PC-9 (cell line): ENCODE measurements around the gene B3GNT3. TPM values are rescaled to one million over a fixed set of nuclear protein-coding genes. Genes with fewer than 3 reads are reported as not detected.
"Not testable (repeated sequence)": the region's sequence is repeated elsewhere in the genome, so short reads cannot be mapped to it uniquely, and the experiment has no call there.

Experiments
- BruUV-seq: library from RNA; stranded (reverse); fragments of 400-500 nt; replicated peaks from 2 replicates; lab custom pipeline; 2021; lab: Mats Ljungman, UMichigan
- CTCF ChIA-PET: fragments of 300-600 bp; sonication (Branson Sonifier 250); formaldehyde crosslinking; loops from one replicate; lab custom pipeline; 2022; ENCODE audit warnings: antibody characterized with exemption; lab: Charles Lee
- POLR2A ChIA-PET: fragments of 300-600 bp; sonication (Branson Sonifier 250); formaldehyde crosslinking; loops from one replicate; lab custom pipeline; 2022; ENCODE audit warnings: antibody characterized with exemption; ENCODE audit not compliant: unreplicated experiment; lab: Charles Lee
- DNase-seq, 2 experiments: peaks; one replicate each; pipeline versions ENCODE4 v3.0.0 to v3.0.0-alpha.2; 2015 to 2022; ENCODE audit warnings: mixed read lengths in 1 of 2
- H2AFZ ChIP-seq: fragments of 200-600 bp; sonication (generic); 2 replicates; pipeline ENCODE4 v1.8.1; 2017; ENCODE audit warnings: antibody characterized with exemption
- H3F3A ChIP-seq: fragments of 200-600 bp; sonication (generic); 2 replicates; pipeline ENCODE4 v1.8.1; 2017; ENCODE audit warnings: antibody characterized with exemption, mild to moderate bottlenecking, low read depth; ENCODE audit not compliant: insufficient read depth
- H3K27ac ChIP-seq: fragments of 200-600 bp; sonication (generic); 2 replicates; pipeline ENCODE4 v1.6.1; 2016; ENCODE audit warnings: mixed run types
- H3K27me3 ChIP-seq: fragments of 200-600 bp; sonication (generic); 2 replicates; pipeline ENCODE4 v1.6.1; 2016; ENCODE audit warnings: low read depth, mixed run types; ENCODE audit not compliant: insufficient read depth
- H3K36me3 ChIP-seq: fragments of 200-600 bp; sonication (generic); 2 replicates; pipeline ENCODE4 v1.6.1; 2016; ENCODE audit warnings: low read depth, mixed run types
- H3K4me1 ChIP-seq: fragments of 200-600 bp; sonication (generic); replicated peaks from 2 replicates; pipeline ENCODE4 v1.6.1; 2016; ENCODE audit warnings: mixed run types; ENCODE audit not compliant: insufficient read depth
- H3K4me2 ChIP-seq: fragments of 200-600 bp; sonication (generic); 2 replicates; pipeline ENCODE4 v1.6.1; 2017; ENCODE audit warnings: mixed run types
- H3K4me3 ChIP-seq: fragments of 200-600 bp; sonication (generic); 2 replicates; pipeline ENCODE4 v1.6.1; 2016; ENCODE audit warnings: mixed run types
- H3K79me2 ChIP-seq: fragments of 200-600 bp; sonication (generic); 2 replicates; pipeline ENCODE4 v1.6.1; 2017; ENCODE audit warnings: low read depth, mixed run types
- H3K9me2 ChIP-seq: fragments of 200-600 bp; sonication (generic); 2 replicates; pipeline ENCODE4 v1.8.1; 2017; ENCODE audit warnings: mild to moderate bottlenecking; ENCODE audit not compliant: insufficient read depth
- H3K9me3 ChIP-seq: fragments of 200-600 bp; sonication (generic); 2 replicates; pipeline ENCODE4 v1.8.1; 2016; ENCODE audit warnings: low read depth; ENCODE audit not compliant: insufficient read depth
- H4K20me1 ChIP-seq: fragments of 200-600 bp; sonication (generic); 2 replicates; pipeline ENCODE4 v1.8.1; 2017; ENCODE audit not compliant: insufficient read depth
- EZH2 ChIP-seq: fragments of 200-600 bp; sonication (generic); IDR thresholded peaks from 2 replicates; pipeline ENCODE4 v1.8.0; 2017; ENCODE audit warnings: antibody characterized with exemption, low read depth
- intact Hi-C: fragments of 100-400 bp; cut with micrococcal nuclease; formaldehyde crosslinking; loops from one replicate; pipeline ENCODE4 v1.10.0; 2022; ENCODE audit not compliant: unreplicated experiment
- total RNA-seq: library from RNA; stranded (reverse); gene quantifications from 2 replicates; pipeline ENCODE4 v1.2.3, GENCODE V29; 2021
- TF ChIP-seq, protein P1 (sequence below): fragments of 200-600 bp; sonication (generic); conservative IDR thresholded peaks from 2 replicates; pipeline ENCODE4 v1.6.1; 2017; ENCODE audit warnings: mixed run types, antibody characterized with exemption, mild to moderate bottlenecking, moderate library complexity

The B3GNT3 gene
- total RNA-seq, 1 experiment from 2014 or later = 65.9 TPM

DNA sequence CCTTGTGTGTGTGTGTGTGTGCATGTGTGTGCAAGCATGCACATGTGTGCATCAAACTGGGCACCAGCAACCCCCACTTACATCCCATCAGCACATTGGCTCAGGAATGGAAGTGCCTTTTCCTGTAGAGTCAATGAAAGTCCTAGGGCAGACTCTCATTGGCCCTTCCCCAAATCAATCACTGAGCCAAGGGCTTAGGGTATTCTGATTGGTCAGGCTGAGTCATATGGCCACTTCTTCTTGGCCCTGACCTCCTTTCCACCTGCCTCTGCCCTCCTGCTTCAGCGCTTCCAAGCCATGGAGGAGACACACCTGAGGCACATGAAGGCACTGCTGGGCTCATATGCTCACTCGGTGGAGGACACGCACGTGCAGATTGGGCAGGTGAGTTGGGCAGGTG, 22.8 kb upstream of the B3GNT3 start:
- H3K9me2 ChIP-seq = no peaks in the 10 kb centered on the region
- intact Hi-C loops = no loop called here
- DNase-seq = peak in 1 of 2 experiments; percentile 42
- TF ChIP-seq, protein P1, sequence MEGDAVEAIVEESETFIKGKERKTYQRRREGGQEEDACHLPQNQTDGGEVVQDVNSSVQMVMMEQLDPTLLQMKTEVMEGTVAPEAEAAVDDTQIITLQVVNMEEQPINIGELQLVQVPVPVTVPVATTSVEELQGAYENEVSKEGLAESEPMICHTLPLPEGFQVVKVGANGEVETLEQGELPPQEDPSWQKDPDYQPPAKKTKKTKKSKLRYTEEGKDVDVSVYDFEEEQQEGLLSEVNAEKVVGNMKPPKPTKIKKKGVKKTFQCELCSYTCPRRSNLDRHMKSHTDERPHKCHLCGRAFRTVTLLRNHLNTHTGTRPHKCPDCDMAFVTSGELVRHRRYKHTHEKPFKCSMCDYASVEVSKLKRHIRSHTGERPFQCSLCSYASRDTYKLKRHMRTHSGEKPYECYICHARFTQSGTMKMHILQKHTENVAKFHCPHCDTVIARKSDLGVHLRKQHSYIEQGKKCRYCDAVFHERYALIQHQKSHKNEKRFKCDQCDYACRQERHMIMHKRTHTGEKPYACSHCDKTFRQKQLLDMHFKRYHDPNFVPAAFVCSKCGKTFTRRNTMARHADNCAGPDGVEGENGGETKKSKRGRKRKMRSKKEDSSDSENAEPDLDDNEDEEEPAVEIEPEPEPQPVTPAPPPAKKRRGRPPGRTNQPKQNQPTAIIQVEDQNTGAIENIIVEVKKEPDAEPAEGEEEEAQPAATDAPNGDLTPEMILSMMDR = no peak
- TF ChIP-seq EZH2 = no peak
- H3K36me3 ChIP-seq = no peaks in the 10 kb centered on the region
- H4K20me1 ChIP-seq = no peaks in the 10 kb centered on the region
- H2AFZ ChIP-seq = no peak overlapping the region
- no peaks in the 10 kb centered on the region for H3K9me3 ChIP-seq
- ChIA-PET CTCF (no interaction called here), POLR2A (interaction anchor here (0.6 to 1.1 kb wide), 2 partner anchors 69 to 274 kb away, joined by 3 read pairs; no protein-coding TSS in a partner anchor)
- no TSS peak for BruUV-seq
- H3K4me1 ChIP-seq = peaks cover 18% of the 10 kb centered on the region
- H3K4me3 ChIP-seq = no peak overlapping the region
- no peaks in the 10 kb centered on the region for H3K27me3 ChIP-seq
- no peak overlapping the region for H3K27ac ChIP-seq
- no peaks in the 10 kb centered on the region for H3K79me2 ChIP-seq
- peaks cover 14% of the 10 kb centered on the region; the same call in 1 of the 2 replicates for H3F3A ChIP-seq
- no peak overlapping the region for H3K4me2 ChIP-seq

DNA sequence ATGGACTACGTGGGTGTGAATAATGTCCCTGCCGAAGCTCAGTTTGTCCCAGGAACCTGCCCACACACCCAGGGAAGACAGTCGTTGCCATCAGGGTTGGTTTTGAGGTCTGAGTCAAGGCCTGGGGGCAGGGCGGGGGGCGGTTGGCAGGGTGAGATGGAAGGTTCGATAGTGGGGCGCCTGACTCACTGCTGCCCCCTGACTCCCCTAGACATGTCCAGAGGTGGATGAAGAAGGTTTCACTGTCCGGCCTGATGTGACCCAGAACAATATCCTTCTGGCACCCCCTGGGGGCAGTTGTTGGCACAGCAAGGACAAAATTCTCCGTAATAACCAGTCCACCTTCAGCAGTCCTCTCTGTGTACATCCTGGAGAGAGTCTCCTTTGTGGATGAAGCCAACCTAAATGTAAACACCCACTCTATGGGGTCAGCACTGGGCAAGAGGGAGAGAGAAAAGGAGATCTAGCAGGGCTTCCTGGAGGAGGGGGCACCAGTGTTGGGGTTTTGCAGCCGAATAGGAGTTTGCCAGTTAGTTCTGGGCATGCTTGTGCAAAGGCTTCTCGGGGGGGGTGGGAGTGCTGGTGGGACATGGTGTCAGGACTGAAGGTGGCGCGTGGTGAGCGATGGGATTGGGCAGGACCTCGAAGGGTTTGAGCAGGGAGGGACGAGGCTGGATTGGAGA, 19.6 kb upstream of the B3GNT3 start:
- intact Hi-C loops = loop anchor here (5.0 kb wide), 1 partner anchor 308 kb away; no protein-coding TSS in a partner anchor
- POLR2A ChIA-PET = no interaction called here
- CTCF ChIA-PET = interaction anchor here (0.5 to 1.7 kb wide), 5 partner anchors 9 to 305 kb away, joined by 3 to 5 read pairs (median 5); no protein-coding TSS in a partner anchor
- TF ChIP-seq EZH2 = no peak
- TF ChIP-seq, protein P1 = peak; percentile 93
- Histone ChIP-seq H3K4me3 (no peak overlapping the region), H3K9me3 (no peaks in the 10 kb centered on the region), H3K4me1 (peaks cover 18% of the 10 kb centered on the region), H3F3A (peaks cover 18% of the 10 kb centered on the region), H3K79me2 (peaks cover 2% of the 10 kb centered on the region; the same call in 1 of the 2 replicates), H3K27me3 (no peaks in the 10 kb centered on the region), H4K20me1 (no peaks in the 10 kb centered on the region), H2AFZ (no peak overlapping the region), H3K27ac (no peak overlapping the region), H3K36me3 (no peaks in the 10 kb centered on the region), H3K4me2 (no peak overlapping the region; the same call in 1 of the 2 replicates), H3K9me2 (no peaks in the 10 kb centered on the region)
- no TSS peak for BruUV-seq
- peak; percentile 57 to 70 for DNase-seq

DNA sequence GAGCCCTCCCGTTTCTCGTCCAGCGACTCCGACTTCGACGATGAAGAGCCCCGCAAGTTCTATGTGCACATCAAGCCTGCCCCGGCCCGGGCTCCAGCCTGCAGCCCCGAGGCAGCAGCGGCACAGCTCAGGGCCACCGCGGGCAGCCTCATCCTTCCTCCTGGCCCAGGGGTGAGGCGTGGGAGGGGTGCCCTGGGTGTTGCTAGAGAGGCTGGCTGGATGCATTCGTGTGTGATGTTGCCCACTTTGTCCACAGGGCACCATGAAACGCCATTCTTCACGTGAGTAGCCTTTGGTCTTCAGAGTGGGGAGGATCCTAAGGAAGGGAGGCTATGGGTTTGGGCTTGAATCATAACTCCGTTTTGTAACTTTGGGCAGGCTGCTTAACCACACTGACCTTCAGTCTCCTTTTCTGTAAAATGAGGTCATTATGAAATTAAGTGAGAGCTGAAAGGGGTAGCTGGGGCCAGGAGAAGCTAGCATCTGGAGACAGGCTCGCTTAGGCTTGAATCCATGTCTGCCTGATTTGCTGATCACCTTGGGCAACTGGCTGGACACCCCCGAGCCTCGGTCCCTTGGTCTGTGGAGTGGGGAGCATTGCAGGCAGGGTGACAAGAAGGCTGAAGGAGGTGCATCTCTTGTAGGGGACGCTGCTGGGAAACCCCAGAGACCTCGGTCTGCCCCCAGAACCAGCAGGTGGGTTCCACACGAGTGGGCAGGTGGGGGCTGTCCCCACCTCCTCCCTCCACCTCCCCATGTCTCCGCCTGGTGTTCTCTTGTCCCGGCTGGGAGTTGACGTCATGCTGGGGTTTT, 18.7 kb upstream of the B3GNT3 start:
- H3K4me2 ChIP-seq = peak overlapping the region; percentile 46
- POLR2A ChIA-PET = no interaction called here
- no peaks in the 10 kb centered on the region for H3K27me3 ChIP-seq
- peaks cover 18% of the 10 kb centered on the region for H3K4me1 ChIP-seq
- H3K9me3 ChIP-seq = no peaks in the 10 kb centered on the region
- no peaks in the 10 kb centered on the region for H4K20me1 ChIP-seq
- peaks cover 18% of the 10 kb centered on the region for H3F3A ChIP-seq
- CTCF ChIA-PET = interaction anchor here (0.9 to 1.7 kb wide), 2 partner anchors 10 to 265 kb away, joined by 3 read pairs; no protein-coding TSS in a partner anchor
- H3K9me2 ChIP-seq = no peaks in the 10 kb centered on the region
- H3K4me3 ChIP-seq = no peak overlapping the region
- no TSS peak for BruUV-seq
- peak in 1 of 2 experiments; percentile 55 for DNase-seq
- H3K36me3 ChIP-seq = no peaks in the 10 kb centered on the region
- TF ChIP-seq EZH2 = no peak
- TF ChIP-seq, protein P1 = no peak
- intact Hi-C loops = loop anchor here (5.0 kb wide), 1 partner anchor 309 kb away; no protein-coding TSS in a partner anchor
- no peak overlapping the region for H3K27ac ChIP-seq
- peaks cover 8% of the 10 kb centered on the region; the same call in 1 of the 2 replicates for H3K79me2 ChIP-seq
- no peak overlapping the region for H2AFZ ChIP-seq

DNA sequence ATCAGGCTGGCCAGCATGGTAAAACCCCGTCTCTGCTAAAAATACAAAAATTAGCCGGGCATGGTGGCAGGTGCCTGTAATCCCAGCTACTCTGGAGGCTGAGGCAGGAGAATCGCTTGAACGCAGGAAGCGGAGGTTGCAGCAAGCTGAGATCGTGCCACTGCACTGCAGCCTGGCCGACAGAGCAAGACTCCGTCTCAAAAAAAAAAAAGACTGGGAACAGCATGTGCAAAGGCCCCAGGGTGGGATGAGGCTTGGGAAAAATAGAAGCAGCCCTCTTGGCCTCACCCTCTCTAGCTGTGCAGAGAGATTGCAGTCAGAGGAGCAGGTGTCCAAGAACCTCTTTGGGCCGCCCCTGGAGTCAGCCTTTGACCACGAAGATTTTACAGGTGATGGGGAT, 17.1 kb upstream of the B3GNT3 start:
- H3K36me3 ChIP-seq, POLR2A ChIA-PET, H3K27ac ChIP-seq, DNase-seq, H3K27me3 ChIP-seq, H3K9me2 ChIP-seq, H3K79me2 ChIP-seq, BruUV-seq, H3K4me3 ChIP-seq, H2AFZ ChIP-seq, H3K9me3 ChIP-seq, H4K20me1 ChIP-seq: not testable (repeated sequence)
- peak overlapping the region; percentile 80; the same call in 1 of the 2 replicates for H3K4me2 ChIP-seq
- intact Hi-C loops = loop anchor here (1.0 to 5.0 kb wide), 3 partner anchors 19 to 311 kb away; no protein-coding TSS in a partner anchor
- H3F3A ChIP-seq = peaks cover 18% of the 10 kb centered on the region
- CTCF ChIA-PET = interaction anchor here (0.6 to 0.7 kb wide), 2 partner anchors 26 to 219 kb away, joined by 4 to 7 read pairs; no protein-coding TSS in a partner anchor
- peaks cover 18% of the 10 kb centered on the region for H3K4me1 ChIP-seq
